GM18951 (cell line): ENCODE results near the gene LCN15.

Experiments
- POLR2A ChIP-seq: IDR thresholded peaks from 4 replicates; pipeline ENCODE4 v1.6.1; 2011; ENCODE audit warnings: mild to moderate bottlenecking; ENCODE audit not compliant: insufficient read length, insufficient read depth; ENCODE audit errors: extremely low read depth
- in situ Hi-C: fragments of 300-500 bp; cut with MboI; formaldehyde crosslinking; loops from one replicate; pipeline ENCODE4 v1.12.0; 2022; ENCODE audit warnings: low sequenced_read_pairs, mixed read lengths, inconsistent platforms; ENCODE audit not compliant: unreplicated experiment

Gene LCN15

GRCh38 chr9:136790640-136791515 is 26.6 kb upstream of the LCN15 start, which contains the start of gene TMEM141:
TMEM141 (plus strand) TSS chr9:136791344; CDS start chr9:136791371, 27 bp downstream.
- TF ChIP-seq POLR2A, result peak; percentile 88
- in situ Hi-C loops, result loop anchor here (25.0 kb wide), 1 partner anchor 246 kb away; the partner anchor contains the start of genes ABCA2, FUT7 and NPDC1

GRCh38 chr9:136789523-136789937 is 25.2 kb upstream of the LCN15 start:
- no peak for TF ChIP-seq POLR2A
- in situ Hi-C loops, result loop anchor here (25.0 kb wide), 1 partner anchor 248 kb away; the partner anchor contains the start of genes ABCA2, FUT7 and NPDC1

GRCh38 chr9:136788644-136789522 is 24.6 kb upstream of the LCN15 start:
- in situ Hi-C loops, result loop anchor here (25.0 kb wide), 1 partner anchor 248 kb away; the partner anchor contains the start of genes ABCA2, FUT7 and NPDC1

- no peak for TF ChIP-seq POLR2A
- in situ Hi-C loops, result loop anchor here (25.0 kb wide), 1 partner anchor 249 kb away; the partner anchor contains the start of genes ABCA2, FUT7 and NPDC1
Observed at GRCh38 chr9:136787690-136788400, 23.5 kb upstream of the LCN15 start.

- in situ Hi-C loops, result loop anchor here (25.0 kb wide), 1 partner anchor 250 kb away; the partner anchor contains the start of genes ABCA2, FUT7 and NPDC1
Observed at GRCh38 chr9:136786983-136787382, 22.7 kb upstream of the LCN15 start.

- in situ Hi-C loops, result loop anchor here (25.0 kb wide), 1 partner anchor 251 kb away; the partner anchor contains the start of genes ABCA2, FUT7 and NPDC1
- no peak for TF ChIP-seq POLR2A
Observed at GRCh38 chr9:136786451-136786850, 22.1 kb upstream of the LCN15 start.

- in situ Hi-C loops, result loop anchor here (25.0 kb wide), 1 partner anchor 252 kb away; the partner anchor contains the start of genes ABCA2, FUT7 and NPDC1
Observed at GRCh38 chr9:136785565-136786355, 21.4 kb upstream of the LCN15 start.

GRCh38 chr9:136784997-136785361 is 20.7 kb upstream of the LCN15 start:
- in situ Hi-C loops, result loop anchor here (25.0 kb wide), 1 partner anchor 252 kb away; the partner anchor contains the start of genes ABCA2, FUT7 and NPDC1
- TF ChIP-seq POLR2A, result no peak

- no peak for TF ChIP-seq POLR2A
- in situ Hi-C loops, result loop anchor here (25.0 kb wide), 1 partner anchor 253 kb away; the partner anchor contains the start of genes ABCA2, FUT7 and NPDC1
Observed at GRCh38 chr9:136784249-136784996, 20.1 kb upstream of the LCN15 start.

GRCh38 chr9:136782452-136782851 is 18.1 kb upstream of the LCN15 start:
- TF ChIP-seq POLR2A, result no peak
- in situ Hi-C loops, result loop anchor here (25.0 kb wide), 1 partner anchor 255 kb away; the partner anchor contains the start of genes ABCA2, FUT7 and NPDC1

GRCh38 chr9:136779808-136780207 is 15.5 kb upstream of the LCN15 start:
- in situ Hi-C loops, result loop anchor here (25.0 kb wide), 1 partner anchor 257 kb away; the partner anchor contains the start of genes ABCA2, FUT7 and NPDC1

GRCh38 chr9:136777359-136777758 is 13.0 kb upstream of the LCN15 start:
- in situ Hi-C loops, result loop anchor here (25.0 kb wide), 1 partner anchor 260 kb away; the partner anchor contains the start of genes ABCA2, FUT7 and NPDC1
- TF ChIP-seq POLR2A, result no peak

More at GRCh38 chr9:136779808-136780207, 15.5 kb upstream of the LCN15 start:
- TF ChIP-seq POLR2A, result no peak
